Skin epidermis (tissue), 12 donors: Measurements from ENCODE around the gene CTDSP2.
"Not testable (repeated sequence)": the region's sequence is repeated elsewhere in the genome, so short reads cannot be mapped to it uniquely, and the experiment has no call there.

Experiments
- H3K27ac ChIP-seq, 21 experiments: fragments of 200-600 bp; sonication (generic) in 11 of 21; one replicate each; pipeline ENCODE4 v1.5.0; 2020; ENCODE audit warnings: mild to moderate bottlenecking in 3 of 21, inconsistent platforms in 2 of 21, moderate library complexity in 2 of 21
- H3K4me3 ChIP-seq, 7 experiments: fragments of 200-600 bp; sonication (generic) in 2 of 7; one replicate each; pipeline ENCODE4 v1.5.0; 2020; ENCODE audit warnings: inconsistent platforms in 2 of 7, mild to moderate bottlenecking in 2 of 7, moderate library complexity in 1 of 7

The CTDSP2 gene

GRCh38 chr12:57822392-57823130 is 24.0 kb downstream of the CTDSP2 start:
- no peak overlapping the region for H3K4me3 ChIP-seq
- peak overlapping the region in 3 of 21 experiments; percentile 1 to 25 (median 22) for H3K27ac ChIP-seq

DNA sequence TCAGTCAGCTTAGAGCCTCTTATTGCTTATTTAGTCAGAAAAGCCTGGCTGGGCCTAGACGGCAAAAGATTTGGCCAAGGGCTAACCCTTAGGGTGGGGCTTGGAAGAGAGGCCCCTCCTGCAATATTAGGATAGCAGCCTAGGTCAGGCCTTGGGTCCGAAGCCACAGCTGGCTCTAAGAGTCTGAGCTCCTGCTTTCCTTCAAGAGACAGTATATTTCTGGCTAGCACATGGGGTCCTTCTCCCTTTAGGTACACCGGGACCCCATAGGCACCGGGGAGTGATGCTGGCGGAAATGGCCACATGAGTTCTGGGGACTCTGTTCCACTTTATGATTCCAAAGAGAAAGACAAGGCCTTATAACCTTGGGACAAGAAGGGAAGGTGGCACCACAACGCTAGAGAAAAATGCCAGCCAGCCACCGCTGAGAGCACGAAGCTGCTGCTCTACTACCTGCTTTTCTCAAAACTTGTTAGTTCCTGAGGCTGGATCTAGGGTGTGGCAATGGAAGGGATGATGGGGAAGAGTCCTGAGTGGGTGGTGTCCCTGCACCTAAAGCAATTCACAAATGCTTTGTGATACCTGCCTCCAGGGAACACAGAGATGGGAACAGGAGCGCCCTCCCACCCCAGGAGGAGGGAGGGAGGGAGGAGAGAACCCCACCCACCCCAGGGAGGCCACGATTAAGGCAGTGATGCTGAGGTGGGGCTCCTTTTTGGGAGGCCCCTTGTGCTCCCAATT is 24.9 kb downstream of the CTDSP2 start:
- Histone ChIP-seq H3K27ac (peak overlapping the region in 1 of 21 experiments; percentile 5), H3K4me3 (no peak overlapping the region)

GRCh38 chr12:57821015-57821414 is 25.5 kb downstream of the CTDSP2 start:
- peak overlapping the region in 1 of 21 experiments; percentile 5 for H3K27ac ChIP-seq

GRCh38 chr12:57820119-57820518 is 26.4 kb downstream of the CTDSP2 start:
- H3K27ac ChIP-seq, result not testable (repeated sequence)

More at GRCh38 chr12:57821015-57821414, 25.5 kb downstream of the CTDSP2 start:
- not testable (repeated sequence) for H3K4me3 ChIP-seq

GRCh38 chr12:57817990-57818331 is 28.6 kb downstream of the CTDSP2 start:
- H3K27ac ChIP-seq, result peak overlapping the region in 6 of 21 experiments; percentile 9 to 72 (median 50)
- not testable (repeated sequence) for H3K4me3 ChIP-seq

More at GRCh38 chr12:57820119-57820518, 26.4 kb downstream of the CTDSP2 start:
- H3K4me3 ChIP-seq, result not testable (repeated sequence)

DNA sequence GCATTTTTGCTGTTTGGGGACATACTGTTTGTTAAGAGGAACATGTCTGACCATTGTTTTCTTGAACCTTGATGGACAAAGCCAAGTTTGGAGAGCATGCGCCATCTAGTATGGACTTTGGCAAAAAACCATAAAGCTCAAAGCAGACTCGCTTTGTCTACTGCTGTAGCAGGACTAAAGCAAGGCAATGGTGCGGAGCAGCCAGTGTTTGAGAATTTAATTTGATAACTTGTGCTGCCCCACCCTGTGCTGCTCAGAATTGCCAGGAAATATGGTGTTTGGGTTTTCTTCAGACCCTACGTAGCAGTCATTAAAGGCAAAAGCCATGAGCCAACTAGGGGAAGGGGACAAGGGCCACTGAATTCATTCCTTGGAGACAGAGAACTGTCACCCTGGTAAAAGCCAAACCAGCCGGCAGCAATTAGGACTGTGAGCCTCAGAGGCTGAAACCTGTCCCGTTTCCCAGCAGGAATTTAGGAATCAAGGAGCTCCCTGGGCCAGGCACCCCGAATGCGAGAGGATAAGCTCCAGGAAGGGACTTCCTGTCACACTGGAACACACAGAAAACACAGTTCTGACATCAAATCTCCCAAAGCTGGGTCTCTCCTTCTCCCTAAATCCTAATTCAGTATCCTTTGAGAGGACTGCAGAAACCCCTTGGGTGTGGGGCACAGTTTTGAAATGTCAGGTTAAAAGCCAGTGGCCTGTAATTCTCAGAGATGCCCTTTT is 29.1 kb downstream of the CTDSP2 start:
- peak overlapping the region in 12 of 21 experiments; percentile 9 to 72 (median 37) for H3K27ac ChIP-seq
- no peak overlapping the region for H3K4me3 ChIP-seq

- no peak overlapping the region for H3K4me3 ChIP-seq
- peak overlapping the region in 10 of 21 experiments; percentile 9 to 72 (median 44) for H3K27ac ChIP-seq
These were observed 29.7 kb downstream of the CTDSP2 start for GRCh38 chr12:57816855-57817151.

- Histone ChIP-seq H3K27ac (peak overlapping the region in 8 of 21 experiments; percentile 8 to 68 (median 38)), H3K4me3 (no peak overlapping the region)
These were observed 30.3 kb downstream of the CTDSP2 start for GRCh38 chr12:57816001-57816854.

DNA sequence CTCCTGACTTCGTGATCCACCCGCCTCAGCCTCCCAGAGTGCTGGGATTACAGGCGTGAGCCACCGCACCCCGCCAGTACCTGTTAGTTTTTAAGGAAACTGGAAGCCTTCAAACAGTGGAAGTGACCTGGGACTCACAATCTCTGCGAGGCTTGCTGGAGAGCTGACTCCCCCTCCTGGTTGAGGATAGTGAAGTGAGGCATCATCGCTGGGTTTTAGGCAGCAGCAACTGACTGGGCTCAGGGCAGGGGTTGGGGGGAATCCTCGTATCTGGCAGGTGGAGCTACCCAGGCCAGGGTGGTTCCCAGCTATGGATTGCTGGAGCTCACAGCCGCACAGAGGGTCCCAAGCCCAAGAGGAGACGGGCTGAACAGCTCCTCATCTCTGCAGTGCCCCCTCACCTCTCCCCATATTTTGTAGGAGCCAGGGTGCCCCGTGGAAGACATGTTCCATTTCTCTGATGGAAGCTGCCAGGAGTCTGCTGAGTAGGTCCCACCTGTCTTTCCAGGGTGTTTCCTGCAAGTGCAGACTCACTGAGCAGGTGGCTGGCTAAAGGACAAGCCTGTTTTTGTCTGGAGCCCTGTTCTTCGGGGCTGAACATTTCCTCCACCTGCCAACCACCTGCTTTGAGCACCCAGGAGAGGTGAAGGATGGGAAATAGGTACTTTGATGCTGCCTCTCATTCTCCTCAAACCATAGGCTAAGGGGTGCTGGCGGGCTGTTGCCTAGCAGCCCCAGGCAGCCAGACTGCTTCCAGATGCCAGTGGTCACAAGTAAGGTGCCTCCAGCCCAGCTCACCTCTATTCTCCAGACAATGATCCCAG is 31.1 kb downstream of the CTDSP2 start:
- H3K4me3 ChIP-seq, result no peak overlapping the region
- H3K27ac ChIP-seq, result peak overlapping the region in 2 of 21 experiments; percentile 17 to 44

- Histone ChIP-seq H3K4me3 (no peak overlapping the region), H3K27ac (no peak overlapping the region)
These were observed 32.4 kb downstream of the CTDSP2 start for GRCh38 chr12:57813971-57814772.

- no peak overlapping the region for H3K27ac ChIP-seq
- no peak overlapping the region for H3K4me3 ChIP-seq
These were observed 33.2 kb downstream of the CTDSP2 start for GRCh38 chr12:57813111-57813970.

- Histone ChIP-seq H3K27ac (no peak overlapping the region), H3K4me3 (no peak overlapping the region)
These were observed 35.3 kb downstream of the CTDSP2 start for GRCh38 chr12:57811028-57811755.

DNA sequence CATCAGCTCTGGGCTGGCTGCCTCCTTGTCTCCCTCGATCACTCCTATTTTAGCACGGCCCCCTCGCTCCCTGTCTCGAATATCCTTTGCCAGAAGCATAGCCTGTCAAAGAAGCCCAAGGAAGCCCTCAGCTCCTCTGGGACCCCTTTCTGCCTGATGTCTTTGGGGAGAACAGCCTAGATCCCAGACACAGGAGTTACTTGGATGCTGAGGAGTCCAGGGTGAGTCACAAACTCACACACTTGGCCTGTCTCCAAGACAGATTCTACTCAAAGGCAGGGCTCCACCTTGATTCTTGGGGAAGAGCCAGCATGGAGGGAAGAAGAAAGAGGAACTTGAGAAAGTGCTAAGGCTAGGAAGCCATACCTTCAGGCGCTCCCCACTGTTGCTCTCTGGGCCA is 36.1 kb downstream of the CTDSP2 start:
- Histone ChIP-seq H3K27ac (no peak overlapping the region), H3K4me3 (no peak overlapping the region)

DNA sequence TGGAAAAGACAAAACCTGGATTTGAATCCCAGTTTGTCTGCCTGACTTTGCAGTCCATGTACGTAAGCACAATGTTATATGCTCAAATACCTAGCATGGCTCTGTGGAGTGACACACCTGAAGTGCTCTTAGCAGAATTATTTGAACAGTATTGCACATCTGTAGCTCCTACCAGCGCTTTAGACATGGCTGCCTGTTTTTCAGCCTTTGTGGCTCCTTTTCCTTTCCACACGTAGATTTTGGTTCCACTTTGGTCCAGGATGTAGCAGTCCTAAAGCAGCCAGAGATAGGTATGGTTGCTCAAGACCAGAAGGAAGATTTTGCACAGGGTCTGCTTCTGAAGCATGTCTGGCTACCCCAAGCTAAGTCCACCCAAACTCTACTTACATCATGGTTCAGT is 37.1 kb downstream of the CTDSP2 start:
- H3K4me3 ChIP-seq, result no peak overlapping the region
- no peak overlapping the region for H3K27ac ChIP-seq

DNA sequence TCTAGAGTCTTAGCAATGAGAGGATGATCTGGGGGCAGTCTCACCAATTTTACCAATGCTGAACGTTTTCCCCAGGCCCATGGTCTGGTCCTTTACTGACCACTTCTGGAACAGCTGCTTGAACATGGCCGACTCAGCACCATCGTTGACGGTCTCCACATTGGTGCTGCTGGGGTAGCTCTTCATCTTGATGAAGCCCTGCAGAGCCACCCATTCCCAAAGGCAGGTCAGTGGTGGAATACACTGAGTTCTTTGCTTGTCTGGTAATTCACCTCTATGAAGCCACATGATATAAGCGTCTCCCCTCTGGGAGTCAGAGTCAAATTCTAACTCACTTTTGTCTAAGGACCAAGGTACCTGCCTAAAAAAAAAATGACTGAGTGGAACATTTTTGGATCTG is 38.2 kb downstream of the CTDSP2 start:
- no peak overlapping the region for H3K4me3 ChIP-seq
- H3K27ac ChIP-seq, result no peak overlapping the region

GRCh38 chr12:57807285-57807684 is 39.2 kb downstream of the CTDSP2 start:
- H3K4me3 ChIP-seq, result no peak overlapping the region
- no peak overlapping the region for H3K27ac ChIP-seq
